Coronary artery (tissue), 2 donors: ENCODE results near the gene NPAT.

ENCODE experiments used
- DNase-seq: peaks from one replicate; pipeline ENCODE4 v3.0.0-alpha.2; 2017; ENCODE audit warnings: low spot score
- H3K27ac ChIP-seq, 2 donors: fragments of 200-600 bp; sonication (generic); one replicate each; pipeline ENCODE4 v1.5.1; 2016 to 2019
- H3K4me3 ChIP-seq: fragments of 200-600 bp; sonication (generic); 2 replicates; pipeline ENCODE4 v1.5.1; 2016; ENCODE audit warnings: mild to moderate bottlenecking, moderate library complexity
- CTCF ChIP-seq: fragments of 200-600 bp; sonication (generic); IDR thresholded peaks from one replicate; pipeline ENCODE4 v1.5.1; 2019; ENCODE audit warnings: antibody characterized with exemption

Gene NPAT

GRCh38 chr11:108222574-108223347 lies at the start of gene NPAT, which contains the start of gene ATM:
Gene NPAT (minus strand): TSS chr11:108222638. CDS start chr11:108222536, 102 bp downstream.
Gene ATM (plus strand): TSS chr11:108223067. CDS start chr11:108227625, 4,558 bp downstream.
- peak; percentile 43 for TF ChIP-seq CTCF
- Histone ChIP-seq H3K27ac (peak within 1 kb of the TSS; percentile 93 to 95), H3K4me3 (peak within 1 kb of the TSS; percentile 86)
- DNase-seq, result peak; percentile 100

GRCh38 chr11:108269583-108269982 lies 47.1 kb upstream of the NPAT start:
- no peak overlapping the region for H3K27ac ChIP-seq
- DNase-seq, result no peak
- no peak overlapping the region for H3K4me3 ChIP-seq
- TF ChIP-seq CTCF, result no peak

GRCh38 chr11:108253176-108253575 lies 30.7 kb upstream of the NPAT start:
- DNase-seq, result no peak
- TF ChIP-seq CTCF, result no peak
- H3K27ac ChIP-seq, result no peak overlapping the region

GRCh38 chr11:108246885-108247284 lies 24.4 kb upstream of the NPAT start:
- Histone ChIP-seq H3K4me3 (no peak overlapping the region), H3K27ac (no peak overlapping the region)
- no peak for TF ChIP-seq CTCF
- DNase-seq, result no peak

More at GRCh38 chr11:108253176-108253575, 30.7 kb upstream of the NPAT start:
- no peak overlapping the region for H3K4me3 ChIP-seq

GRCh38 chr11:108246308-108246707 lies 23.9 kb upstream of the NPAT start:
- Histone ChIP-seq H3K4me3 (no peak overlapping the region), H3K27ac (no peak overlapping the region)
- no peak for TF ChIP-seq CTCF
- DNase-seq, result no peak

- TF ChIP-seq CTCF, result no peak
- no peak for DNase-seq
- H3K4me3 ChIP-seq, result no peak overlapping the region
- H3K27ac ChIP-seq, result no peak overlapping the region
Measured at GRCh38 chr11:108242422-108242821, 20.0 kb upstream of the NPAT start.
